ENCODE measurements around the gene AUTS2.

Gene AUTS2

DNA sequence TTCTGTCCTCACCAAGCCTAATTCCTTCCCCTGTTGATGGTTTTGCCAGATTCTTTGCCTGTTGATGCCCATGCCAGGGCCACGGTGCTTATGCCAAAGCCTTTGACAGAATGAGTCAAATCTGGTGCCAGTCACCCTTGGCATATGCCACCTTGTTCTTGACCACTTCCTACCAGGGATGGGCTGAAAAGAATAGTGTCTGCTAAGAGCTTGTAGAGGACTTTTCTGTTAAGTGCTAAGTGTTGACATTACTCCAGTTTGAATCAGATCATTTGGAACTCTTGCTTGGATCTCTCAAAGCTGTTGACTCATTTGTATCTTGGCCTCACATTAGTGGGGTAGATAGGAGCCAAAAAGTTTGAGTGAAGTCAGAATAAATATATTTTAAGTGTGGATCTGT, 661.2 kb downstream of the AUTS2 start:
- no peak overlapping the region for H3K27ac ChIP-seq (replicated peaks)
- H3K27me3 ChIP-seq (ENCODE audit: insufficient read depth, poor library complexity, severe bottlenecking) = no peaks in the 10 kb centered on the region
- no peak for TF ChIP-seq SPI1 (IDR thresholded peaks at IDR 0.05; ENCODE audit: borderline replicate concordance, low read depth)
- no peak for TF ChIP-seq GABPA (IDR thresholded peaks at IDR 0.05; ENCODE audit: low read depth)
- TF ChIP-seq, protein P1, sequence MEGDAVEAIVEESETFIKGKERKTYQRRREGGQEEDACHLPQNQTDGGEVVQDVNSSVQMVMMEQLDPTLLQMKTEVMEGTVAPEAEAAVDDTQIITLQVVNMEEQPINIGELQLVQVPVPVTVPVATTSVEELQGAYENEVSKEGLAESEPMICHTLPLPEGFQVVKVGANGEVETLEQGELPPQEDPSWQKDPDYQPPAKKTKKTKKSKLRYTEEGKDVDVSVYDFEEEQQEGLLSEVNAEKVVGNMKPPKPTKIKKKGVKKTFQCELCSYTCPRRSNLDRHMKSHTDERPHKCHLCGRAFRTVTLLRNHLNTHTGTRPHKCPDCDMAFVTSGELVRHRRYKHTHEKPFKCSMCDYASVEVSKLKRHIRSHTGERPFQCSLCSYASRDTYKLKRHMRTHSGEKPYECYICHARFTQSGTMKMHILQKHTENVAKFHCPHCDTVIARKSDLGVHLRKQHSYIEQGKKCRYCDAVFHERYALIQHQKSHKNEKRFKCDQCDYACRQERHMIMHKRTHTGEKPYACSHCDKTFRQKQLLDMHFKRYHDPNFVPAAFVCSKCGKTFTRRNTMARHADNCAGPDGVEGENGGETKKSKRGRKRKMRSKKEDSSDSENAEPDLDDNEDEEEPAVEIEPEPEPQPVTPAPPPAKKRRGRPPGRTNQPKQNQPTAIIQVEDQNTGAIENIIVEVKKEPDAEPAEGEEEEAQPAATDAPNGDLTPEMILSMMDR (IDR thresholded peaks at IDR 0.05; ENCODE audit: insufficient read depth, low read length) = no peak
- no peak for TF ChIP-seq POLR2AphosphoS5 (IDR thresholded peaks at IDR 0.05; ENCODE audit: low read depth)
- TF ChIP-seq, protein P2, sequence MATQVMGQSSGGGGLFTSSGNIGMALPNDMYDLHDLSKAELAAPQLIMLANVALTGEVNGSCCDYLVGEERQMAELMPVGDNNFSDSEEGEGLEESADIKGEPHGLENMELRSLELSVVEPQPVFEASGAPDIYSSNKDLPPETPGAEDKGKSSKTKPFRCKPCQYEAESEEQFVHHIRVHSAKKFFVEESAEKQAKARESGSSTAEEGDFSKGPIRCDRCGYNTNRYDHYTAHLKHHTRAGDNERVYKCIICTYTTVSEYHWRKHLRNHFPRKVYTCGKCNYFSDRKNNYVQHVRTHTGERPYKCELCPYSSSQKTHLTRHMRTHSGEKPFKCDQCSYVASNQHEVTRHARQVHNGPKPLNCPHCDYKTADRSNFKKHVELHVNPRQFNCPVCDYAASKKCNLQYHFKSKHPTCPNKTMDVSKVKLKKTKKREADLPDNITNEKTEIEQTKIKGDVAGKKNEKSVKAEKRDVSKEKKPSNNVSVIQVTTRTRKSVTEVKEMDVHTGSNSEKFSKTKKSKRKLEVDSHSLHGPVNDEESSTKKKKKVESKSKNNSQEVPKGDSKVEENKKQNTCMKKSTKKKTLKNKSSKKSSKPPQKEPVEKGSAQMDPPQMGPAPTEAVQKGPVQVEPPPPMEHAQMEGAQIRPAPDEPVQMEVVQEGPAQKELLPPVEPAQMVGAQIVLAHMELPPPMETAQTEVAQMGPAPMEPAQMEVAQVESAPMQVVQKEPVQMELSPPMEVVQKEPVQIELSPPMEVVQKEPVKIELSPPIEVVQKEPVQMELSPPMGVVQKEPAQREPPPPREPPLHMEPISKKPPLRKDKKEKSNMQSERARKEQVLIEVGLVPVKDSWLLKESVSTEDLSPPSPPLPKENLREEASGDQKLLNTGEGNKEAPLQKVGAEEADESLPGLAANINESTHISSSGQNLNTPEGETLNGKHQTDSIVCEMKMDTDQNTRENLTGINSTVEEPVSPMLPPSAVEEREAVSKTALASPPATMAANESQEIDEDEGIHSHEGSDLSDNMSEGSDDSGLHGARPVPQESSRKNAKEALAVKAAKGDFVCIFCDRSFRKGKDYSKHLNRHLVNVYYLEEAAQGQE (IDR thresholded peaks at IDR 0.05; ENCODE audit: insufficient replicate concordance, low read depth) = no peak
- DNase-seq (ENCODE audit: low read depth in 1 of 2, low spot score in 1 of 2) = no peak
- H3K4me3 ChIP-seq (replicated peaks; ENCODE audit: insufficient read depth, low read length) = no peak overlapping the region

DNA sequence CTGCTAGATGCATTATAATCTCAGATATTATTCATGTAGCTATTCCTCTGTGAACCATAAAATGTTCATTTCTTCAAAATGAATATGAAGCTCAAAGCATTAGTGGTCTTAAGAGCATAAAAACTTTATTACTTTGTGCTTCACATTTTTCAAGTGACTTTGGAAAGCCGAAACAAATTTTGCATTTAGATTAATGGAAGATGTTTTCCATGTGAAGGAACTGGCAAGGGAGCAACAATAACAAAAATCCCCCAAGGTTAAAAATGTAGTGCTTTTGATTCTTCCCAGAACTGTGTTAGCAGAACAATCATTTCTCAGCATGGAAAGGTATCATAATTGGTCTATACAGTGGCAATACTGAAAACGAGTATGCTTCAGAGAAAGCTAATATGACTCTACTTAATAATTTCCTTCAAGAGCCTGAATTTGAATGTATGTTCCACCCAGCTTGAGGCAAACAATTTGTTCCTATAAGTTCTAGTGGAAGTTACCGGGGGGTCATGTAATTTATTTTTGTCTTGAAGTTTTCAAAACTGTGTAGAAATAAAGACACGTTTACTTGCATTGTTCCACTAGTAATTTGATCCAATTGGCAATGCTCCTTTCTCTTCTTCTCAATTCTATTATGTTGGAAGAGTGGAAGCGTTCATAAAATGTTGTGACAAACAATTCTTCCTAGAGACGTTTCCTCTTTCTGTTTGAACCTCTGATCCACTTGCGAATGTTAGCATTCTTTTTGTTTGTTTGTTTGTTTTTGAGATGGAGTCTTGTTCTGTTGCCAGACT, 665.4 kb downstream of the AUTS2 start:
- TF ChIP-seq, protein P1 (IDR thresholded peaks at IDR 0.05; ENCODE audit: insufficient read depth, low read length) = no peak
- no peak for TF ChIP-seq SPI1 (IDR thresholded peaks at IDR 0.05; ENCODE audit: borderline replicate concordance, low read depth)
- TF ChIP-seq POLR2AphosphoS5 (IDR thresholded peaks at IDR 0.05; ENCODE audit: low read depth) = no peak
- no peak for TF ChIP-seq GABPA (IDR thresholded peaks at IDR 0.05; ENCODE audit: low read depth)
- TF ChIP-seq, protein P2 (IDR thresholded peaks at IDR 0.05; ENCODE audit: insufficient replicate concordance, low read depth) = no peak
- Histone ChIP-seq H3K4me3 (replicated peaks; ENCODE audit: insufficient read depth, low read length) (no peak overlapping the region), H3K27me3 (ENCODE audit: insufficient read depth, poor library complexity, severe bottlenecking) (no peaks in the 10 kb centered on the region), H3K27ac (replicated peaks) (no peak overlapping the region)
- DNase-seq (ENCODE audit: low read depth in 1 of 2, low spot score in 1 of 2) = no peak

DNA sequence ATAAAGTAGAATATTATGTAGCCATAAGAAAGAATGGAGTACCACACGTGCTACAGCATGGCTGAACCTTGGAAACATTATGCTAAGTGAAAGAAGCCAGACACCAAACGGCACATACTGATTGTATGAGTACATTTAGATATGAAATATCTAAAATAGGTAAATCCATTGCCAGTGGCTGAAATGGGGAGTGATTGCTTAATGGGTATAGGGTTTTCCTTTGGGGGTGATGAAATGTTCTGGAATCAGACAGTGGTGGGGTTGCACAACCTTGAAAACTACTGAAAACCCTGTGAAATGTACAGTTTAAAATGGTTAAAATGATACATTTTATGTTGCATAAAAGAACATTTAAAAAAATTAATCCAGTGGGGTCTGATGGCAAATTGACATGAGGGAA, 667.9 kb downstream of the AUTS2 start:
- Histone ChIP-seq H3K4me3 (replicated peaks; ENCODE audit: insufficient read depth, low read length) (no peak overlapping the region), H3K27me3 (ENCODE audit: insufficient read depth, poor library complexity, severe bottlenecking) (no peaks in the 10 kb centered on the region), H3K27ac (replicated peaks) (no peak overlapping the region)
- TF ChIP-seq SPI1 (IDR thresholded peaks at IDR 0.05; ENCODE audit: borderline replicate concordance, low read depth) (no peak), POLR2AphosphoS5 (IDR thresholded peaks at IDR 0.05; ENCODE audit: low read depth) (no peak), GABPA (IDR thresholded peaks at IDR 0.05; ENCODE audit: low read depth) (no peak)
- TF ChIP-seq, protein P2 (IDR thresholded peaks at IDR 0.05; ENCODE audit: insufficient replicate concordance, low read depth) = no peak
- TF ChIP-seq, protein P1 (IDR thresholded peaks at IDR 0.05; ENCODE audit: insufficient read depth, low read length) = no peak
- DNase-seq (ENCODE audit: low read depth in 1 of 2, low spot score in 1 of 2) = no peak

All from HL-60 (cell line).